ENCODE measurements around the gene S100A6.

Gene S100A6

GRCh38 chr1:153487707-153488106 lies 48.1 kb downstream of the S100A6 start:
- WGBS, result 100% methylated on average over 2 of the region's 2 CpGs
- peaks cover 12% of the 10 kb centered on the region for H3K4me1 ChIP-seq (ENCODE audit: insufficient read depth, low read length)
- H3K4me3 ChIP-seq (ENCODE audit: low read length), result no peak overlapping the region
- no peak overlapping the region for H3K9ac ChIP-seq (ENCODE audit: low read depth, low read length)
- H3K27me3 ChIP-seq (ENCODE audit: insufficient read depth, low read length), result no peaks in the 10 kb centered on the region
- no peaks in the 10 kb centered on the region for H3K36me3 ChIP-seq (ENCODE audit: insufficient read depth, low read length)
- H3K9me3 ChIP-seq (ENCODE audit: insufficient read depth, low read depth, low read length), result no peaks in the 10 kb centered on the region
- no peak overlapping the region for H3K27ac ChIP-seq (ENCODE audit: low read depth, low read length)

GRCh38 chr1:153485863-153486262 lies 49.9 kb downstream of the S100A6 start:
- Histone ChIP-seq H3K27me3 (ENCODE audit: insufficient read depth, low read length) (no peaks in the 10 kb centered on the region), H3K9me3 (ENCODE audit: insufficient read depth, low read depth, low read length) (no peaks in the 10 kb centered on the region), H3K4me1 (ENCODE audit: insufficient read depth, low read length) (peaks cover 12% of the 10 kb centered on the region), H3K4me3 (ENCODE audit: low read length) (no peak overlapping the region), H3K9ac (ENCODE audit: low read depth, low read length) (no peak overlapping the region), H3K36me3 (ENCODE audit: insufficient read depth, low read length) (no peaks in the 10 kb centered on the region), H3K27ac (ENCODE audit: low read depth, low read length) (no peak overlapping the region)
- 69% methylated on average over 2 of the region's 2 CpGs for WGBS
